Measurements from ENCODE around the gene FGF1. TPM values are rescaled to one million over a fixed set of nuclear protein-coding genes. Genes with fewer than 3 reads are reported as not detected.

Gene FGF1
- total and polyA plus RNA-seq, 2 donors (not counting 1 experiment from before 2014, with no cell fraction given): not detected

GRCh38 chr5:142611154-142611553 lies 74.7 kb downstream of the FGF1 start:
- no peaks in the 10 kb centered on the region for H3K9me3 ChIP-seq (ENCODE audit: control extremely low read depth in 1 of 3, control insufficient read depth in 2 of 3, insufficient read depth in 1 of 3, low read length in 2 of 3)
- CTCF ChIA-PET: interaction anchor here (0.7 to 2.1 kb wide), 5 partner anchors 88 to 278 kb away, joined by 3 to 6 read pairs (median 4); no protein-coding TSS in a partner anchor

More at GRCh38 chr5:142611154-142611553, 74.7 kb downstream of the FGF1 start:
- Histone ChIP-seq H3K27me3 (replicated peaks in 1 of 4; ENCODE audit: control extremely low read depth in 1 of 4, control insufficient read depth in 3 of 4, insufficient read depth in 4 of 4, low read length in 3 of 4) (peaks cover 0 to 10% (median under 1%) of the 10 kb centered on the region in 4 experiments), H3K79me2 (ENCODE audit: control insufficient read depth, insufficient read depth, low read length) (no peaks in the 10 kb centered on the region), H3K4me2 (replicated peaks; ENCODE audit: low read depth, low read length, poor library complexity, severe bottlenecking) (no peak overlapping the region), H2AFZ (ENCODE audit: insufficient read depth, low read depth, low read length, poor library complexity, severe bottlenecking) (no peak overlapping the region), H4K20me1 (ENCODE audit: control insufficient read depth, insufficient read depth, low read length, poor library complexity, severe bottlenecking) (no peaks in the 10 kb centered on the region), H3K4me3 (ENCODE audit: control extremely low read depth in 1 of 5, extremely low read depth in 1 of 5, insufficient read depth in 1 of 5, low read depth in 2 of 5, low read length in 4 of 5) (no peak overlapping the region), H3K36me3 (replicated peaks in 1 of 2; ENCODE audit: control extremely low read depth in 1 of 2, control insufficient read depth in 1 of 2, extremely low read depth in 1 of 2, insufficient read depth in 2 of 2, low read length in 1 of 2) (no peaks in the 10 kb centered on the region), H3K27ac (ENCODE audit: low read length in 2 of 2) (no peak overlapping the region), H3K9ac (ENCODE audit: low read length) (no peak overlapping the region), H3K4me1 (ENCODE audit: control insufficient read depth in 2 of 2, insufficient read depth in 2 of 2, low read length in 2 of 2) (no peaks in the 10 kb centered on the region)
- H3K27me3 Mint-ChIP-seq: peaks cover 28% of the 10 kb centered on the region
- TF ChIP-seq, protein P1, sequence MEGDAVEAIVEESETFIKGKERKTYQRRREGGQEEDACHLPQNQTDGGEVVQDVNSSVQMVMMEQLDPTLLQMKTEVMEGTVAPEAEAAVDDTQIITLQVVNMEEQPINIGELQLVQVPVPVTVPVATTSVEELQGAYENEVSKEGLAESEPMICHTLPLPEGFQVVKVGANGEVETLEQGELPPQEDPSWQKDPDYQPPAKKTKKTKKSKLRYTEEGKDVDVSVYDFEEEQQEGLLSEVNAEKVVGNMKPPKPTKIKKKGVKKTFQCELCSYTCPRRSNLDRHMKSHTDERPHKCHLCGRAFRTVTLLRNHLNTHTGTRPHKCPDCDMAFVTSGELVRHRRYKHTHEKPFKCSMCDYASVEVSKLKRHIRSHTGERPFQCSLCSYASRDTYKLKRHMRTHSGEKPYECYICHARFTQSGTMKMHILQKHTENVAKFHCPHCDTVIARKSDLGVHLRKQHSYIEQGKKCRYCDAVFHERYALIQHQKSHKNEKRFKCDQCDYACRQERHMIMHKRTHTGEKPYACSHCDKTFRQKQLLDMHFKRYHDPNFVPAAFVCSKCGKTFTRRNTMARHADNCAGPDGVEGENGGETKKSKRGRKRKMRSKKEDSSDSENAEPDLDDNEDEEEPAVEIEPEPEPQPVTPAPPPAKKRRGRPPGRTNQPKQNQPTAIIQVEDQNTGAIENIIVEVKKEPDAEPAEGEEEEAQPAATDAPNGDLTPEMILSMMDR (IDR thresholded peaks at IDR 0.05): peak; percentile 88
- TF ChIP-seq EZH2 (IDR thresholded peaks at IDR 0.05; ENCODE audit: borderline replicate concordance, insufficient read depth, low read depth, low read length, poor library complexity, severe bottlenecking): no peak
- H3K27ac Mint-ChIP-seq: no peak overlapping the region
- no peaks in the 10 kb centered on the region for H3K4me1 Mint-ChIP-seq
- no peak overlapping the region for H3K4me3 Mint-ChIP-seq
- 45% methylated on average over 8 of the region's 8 CpGs for WGBS (ENCODE audit: insufficient coverage)
- POLR2A ChIA-PET: no interaction called here
- intact Hi-C loops (cut with micrococcal nuclease): loop anchor here (1.0 kb wide), 1 partner anchor 277 kb away; no protein-coding TSS in a partner anchor
- ATAC-seq (ENCODE audit: low read depth): peak; percentile 53
- H3K9me3 Mint-ChIP-seq (ENCODE audit: insufficient read depth): no peaks in the 10 kb centered on the region
- DNase-seq: peak; percentile 59
